ENCODE data around the gene SYNDIG1L.
"Not testable (repeated sequence)": the region's sequence is repeated elsewhere in the genome, so short reads cannot be mapped to it uniquely, and the experiment has no call there.

Gene SYNDIG1L

DNA sequence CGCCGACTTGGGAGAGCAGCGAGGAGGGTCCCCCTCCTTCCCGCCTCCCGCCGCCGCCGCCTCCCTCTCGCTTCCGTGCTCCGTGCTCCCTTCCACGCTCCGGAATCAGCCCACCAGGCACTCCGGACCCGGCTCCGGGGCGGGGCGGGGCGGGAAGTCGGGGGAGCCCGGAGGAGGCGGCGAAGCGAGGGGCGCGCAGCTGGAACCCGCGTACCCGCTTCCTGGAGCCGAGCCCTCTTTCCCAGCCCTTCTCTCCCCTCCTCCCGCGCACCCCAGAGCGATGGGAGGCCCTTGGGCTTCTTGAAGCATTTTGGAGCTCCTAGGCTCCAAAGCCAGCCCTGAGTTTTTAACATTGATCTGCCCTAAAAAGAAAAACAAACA lies at the start of gene SYNDIG1L:
TSS of gene SYNDIG1L (minus strand) at position 9 of the 381 bp plus-strand sequence. CDS start 16,466 bp downstream, outside the sequence.
- in situ Hi-C loops (cut with HindIII; ENCODE audit: low sequenced_read_pairs): no loop called here

DNA sequence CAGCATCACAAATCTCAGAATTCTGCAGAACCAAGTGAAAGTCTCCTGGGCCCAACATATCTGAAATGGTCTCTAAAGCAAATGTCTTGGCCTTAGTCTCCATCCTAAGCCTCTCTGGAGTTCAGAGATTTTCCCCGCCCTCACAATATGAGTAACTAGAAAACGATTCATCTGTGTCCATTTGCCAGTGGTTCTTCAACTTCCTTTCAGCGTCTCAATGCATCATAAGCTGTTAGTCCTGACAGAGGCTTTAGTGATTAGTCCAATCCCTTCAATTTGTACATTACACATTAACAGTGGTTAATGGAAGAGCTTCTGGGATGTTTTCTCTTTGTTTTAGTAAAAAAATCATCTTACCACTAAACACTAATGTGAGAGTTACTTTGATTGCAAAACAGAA lies 49.7 kb upstream of the SYNDIG1L start:
- in situ Hi-C loops (cut with HindIII; ENCODE audit: low sequenced_read_pairs): no loop called here

DNA sequence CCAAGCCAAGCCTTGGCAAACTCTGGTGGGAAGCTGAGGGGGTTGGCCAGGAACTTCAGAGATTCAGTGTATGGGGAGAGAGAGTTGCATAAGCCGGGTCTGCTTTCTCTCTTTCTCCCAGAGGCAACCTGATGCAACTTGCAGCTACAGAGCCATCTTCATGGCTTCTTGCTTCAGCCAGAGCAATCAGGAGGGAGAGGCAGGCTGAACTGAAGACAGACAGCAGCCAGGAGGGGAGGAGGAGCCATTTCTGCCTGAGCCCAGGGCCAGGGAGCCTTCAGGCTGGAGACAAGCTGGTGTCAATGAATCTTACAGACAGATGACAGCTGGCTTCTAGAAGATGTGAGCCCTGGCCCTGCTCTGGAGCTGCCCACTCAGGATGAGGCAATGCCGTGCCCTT lies 48.4 kb upstream of the SYNDIG1L start:
- in situ Hi-C loops (cut with HindIII; ENCODE audit: low sequenced_read_pairs): no loop called here

DNA sequence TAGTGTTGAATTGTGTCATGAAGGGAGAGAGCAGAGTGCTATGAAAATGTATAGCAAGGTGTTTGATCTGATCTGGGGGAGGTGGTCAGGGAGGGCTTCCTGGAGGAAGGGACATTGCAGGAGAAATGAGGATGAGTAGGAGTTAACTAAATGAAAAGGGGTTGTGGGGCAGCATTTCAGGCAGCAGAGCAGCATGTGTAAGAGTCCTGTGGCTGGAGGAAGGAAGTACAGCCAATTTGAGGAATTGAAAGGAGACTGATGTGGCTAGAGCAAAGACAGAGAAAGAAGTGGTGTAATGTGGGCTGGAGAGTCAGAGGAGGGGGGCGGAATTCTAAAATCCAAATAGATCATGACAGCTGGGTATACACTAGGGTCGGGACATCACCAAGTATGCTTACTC lies 46.6 kb upstream of the SYNDIG1L start:
- in situ Hi-C loops (cut with HindIII; ENCODE audit: low sequenced_read_pairs): no loop called here

DNA sequence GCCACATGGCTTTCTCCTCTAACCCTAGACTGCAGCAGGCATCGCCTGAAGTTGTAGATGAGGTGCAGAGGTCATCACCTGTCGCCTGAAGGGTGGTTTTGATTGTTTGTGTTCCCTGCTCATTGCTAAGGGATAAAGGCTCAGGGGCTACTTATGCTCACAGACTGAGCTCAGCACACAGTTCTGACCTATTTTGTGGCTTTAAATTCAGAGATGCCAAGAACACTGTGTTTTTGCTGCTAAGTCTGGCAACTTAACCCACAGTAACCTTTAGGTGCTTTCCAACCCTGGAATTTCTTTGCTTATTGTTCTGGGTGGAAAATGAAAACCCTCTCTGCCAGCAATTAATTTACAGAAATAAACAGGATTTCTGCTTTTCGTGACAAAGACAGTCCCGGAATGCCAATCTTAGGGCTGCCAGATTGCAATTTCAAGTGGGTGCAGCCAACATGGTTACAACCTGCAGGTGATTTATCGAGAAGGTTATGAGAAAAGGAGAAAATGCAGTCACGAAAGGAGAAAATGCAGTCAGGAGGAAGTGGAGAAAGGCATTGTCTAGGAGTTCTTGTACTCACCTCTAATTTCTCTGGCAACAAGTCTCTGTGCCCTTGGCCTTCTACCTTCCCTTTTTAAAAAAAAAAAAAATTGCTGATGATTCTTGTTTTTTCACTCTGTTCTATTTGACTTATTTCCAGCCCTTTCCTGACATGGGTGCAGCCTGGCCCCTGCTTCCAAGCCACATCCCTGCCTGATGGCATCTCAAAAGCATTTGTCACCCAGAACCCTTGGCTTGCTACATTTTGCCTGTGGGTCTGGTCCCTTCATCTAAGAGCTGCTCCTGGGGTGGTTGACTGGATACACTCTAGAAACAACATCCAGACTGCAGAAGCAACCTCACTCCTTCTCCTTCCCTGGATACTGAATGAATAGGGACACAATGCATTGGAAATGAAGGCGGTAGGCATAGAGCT lies 43.8 kb upstream of the SYNDIG1L start:
- in situ Hi-C loops (cut with HindIII; ENCODE audit: low sequenced_read_pairs): no loop called here

DNA sequence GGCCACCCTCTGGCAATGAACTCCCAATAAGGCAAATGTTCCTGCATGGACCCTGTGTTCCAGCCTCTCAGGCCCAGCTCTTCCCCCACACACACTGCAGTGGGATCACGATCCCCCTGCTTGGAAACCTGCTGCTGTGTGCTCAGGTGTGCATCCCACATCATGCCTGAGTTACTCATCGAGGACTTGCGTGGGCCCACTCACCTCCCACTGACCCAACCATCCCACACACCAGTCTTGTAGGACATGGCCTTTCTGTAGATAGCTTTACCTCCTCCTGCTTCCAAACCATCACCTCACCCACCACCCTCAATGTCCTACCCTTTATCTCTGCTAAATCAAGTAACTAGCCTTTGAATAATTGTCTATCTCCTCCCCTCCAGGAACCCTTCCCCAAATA lies 42.5 kb upstream of the SYNDIG1L start:
- in situ Hi-C loops (cut with HindIII; ENCODE audit: low sequenced_read_pairs): no loop called here

DNA sequence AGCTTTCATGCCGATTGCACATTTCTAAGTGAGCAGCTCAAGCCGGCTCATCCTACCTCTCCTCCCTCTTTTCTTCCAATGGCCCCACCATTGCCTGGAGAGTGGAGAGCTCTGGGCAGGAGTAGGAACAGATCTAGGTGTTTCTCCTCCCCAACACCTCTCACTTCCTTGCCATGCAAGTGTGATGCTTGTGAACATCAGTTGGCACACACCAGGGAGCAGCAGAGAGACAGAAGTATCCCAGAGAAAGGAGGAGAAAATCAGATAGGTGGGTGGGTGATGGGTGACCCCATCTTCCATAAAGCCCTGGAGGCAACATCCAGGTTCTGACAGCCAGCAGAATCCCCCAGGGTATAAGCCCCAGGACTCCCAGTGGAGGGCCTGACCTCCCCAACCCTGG lies 39.3 kb upstream of the SYNDIG1L start:
- in situ Hi-C loops (cut with HindIII; ENCODE audit: low sequenced_read_pairs): no loop called here

DNA sequence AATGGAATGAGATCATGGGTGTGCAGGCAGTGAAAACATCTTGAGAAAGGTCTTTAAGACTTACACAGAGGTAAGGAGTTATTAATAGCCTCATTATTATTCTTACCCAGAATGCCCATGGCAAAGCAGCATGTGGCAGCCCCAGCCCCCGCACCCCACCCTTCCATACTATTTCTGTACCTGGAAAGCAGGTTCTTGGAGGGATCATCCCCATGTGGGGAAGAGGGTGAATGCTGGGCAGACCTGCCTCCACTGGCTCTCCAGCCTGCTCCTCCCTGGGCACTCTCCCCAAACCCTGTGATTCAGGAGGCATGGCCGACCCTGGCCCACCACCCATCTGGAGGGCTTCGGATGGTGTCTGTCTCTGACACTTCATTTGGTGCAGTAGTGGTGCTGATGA lies 38.8 kb upstream of the SYNDIG1L start:
- in situ Hi-C loops (cut with HindIII; ENCODE audit: low sequenced_read_pairs): no loop called here

DNA sequence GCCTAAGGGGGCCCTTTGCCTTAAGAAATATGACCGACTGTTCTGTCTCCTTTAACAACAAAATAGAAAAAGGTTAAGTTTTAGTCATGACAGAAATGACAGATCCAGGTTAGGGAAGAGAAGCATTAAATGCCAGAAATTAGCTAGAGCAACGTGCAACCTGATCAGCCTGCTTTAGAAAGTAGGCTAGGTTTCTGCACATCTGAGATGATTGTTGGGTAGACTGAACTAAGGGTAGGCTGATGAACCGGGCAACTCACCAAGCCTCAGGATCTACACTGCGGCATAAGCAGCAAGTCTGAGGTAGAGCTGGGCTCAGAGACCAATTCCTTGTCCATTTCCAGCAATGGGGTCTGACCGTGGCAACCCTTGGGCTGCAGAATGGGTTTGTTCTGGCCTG lies 37.7 kb upstream of the SYNDIG1L start:
- in situ Hi-C loops (cut with HindIII; ENCODE audit: low sequenced_read_pairs): no loop called here

DNA sequence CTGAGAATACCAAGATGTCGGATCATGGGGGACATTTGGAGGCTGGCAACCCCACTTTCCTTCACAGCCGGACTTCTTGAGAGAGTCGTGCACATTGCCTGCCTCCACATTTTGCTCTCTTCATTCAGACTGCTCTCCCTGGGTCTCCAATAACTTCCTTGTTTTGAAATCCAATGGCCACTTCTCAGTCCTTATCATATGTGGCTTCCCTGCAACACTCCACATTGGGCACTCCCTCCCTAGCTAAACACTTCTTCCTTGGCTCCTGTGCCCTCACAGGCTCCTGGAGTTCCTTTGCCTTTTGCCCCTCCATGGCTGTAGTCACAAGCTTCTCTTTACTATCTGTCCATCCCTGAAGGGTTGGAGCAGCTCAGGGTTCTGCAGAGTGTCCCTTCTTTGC lies 37.0 kb upstream of the SYNDIG1L start:
- in situ Hi-C loops (cut with HindIII; ENCODE audit: low sequenced_read_pairs): no loop called here

DNA sequence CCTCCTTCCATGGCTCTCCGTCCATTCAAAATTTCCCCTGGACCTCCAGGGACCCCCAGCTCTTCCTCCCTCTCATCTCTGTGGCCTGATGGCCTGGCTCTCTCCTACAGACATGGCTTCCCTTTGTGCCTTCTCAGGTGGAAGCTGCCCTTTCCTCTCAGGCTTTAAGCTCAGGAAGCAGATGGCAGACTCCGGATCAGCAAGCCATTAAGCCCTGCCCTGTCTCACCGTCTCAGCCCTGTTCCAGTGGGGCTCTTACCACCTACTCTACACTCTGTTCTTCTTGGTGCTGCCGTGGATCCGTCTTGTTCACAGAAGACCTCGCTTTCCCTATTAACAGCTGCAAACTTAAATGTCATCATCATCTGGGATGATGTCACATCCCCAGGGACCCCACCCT lies 34.0 kb upstream of the SYNDIG1L start:
- in situ Hi-C loops (cut with HindIII; ENCODE audit: low sequenced_read_pairs): no loop called here

DNA sequence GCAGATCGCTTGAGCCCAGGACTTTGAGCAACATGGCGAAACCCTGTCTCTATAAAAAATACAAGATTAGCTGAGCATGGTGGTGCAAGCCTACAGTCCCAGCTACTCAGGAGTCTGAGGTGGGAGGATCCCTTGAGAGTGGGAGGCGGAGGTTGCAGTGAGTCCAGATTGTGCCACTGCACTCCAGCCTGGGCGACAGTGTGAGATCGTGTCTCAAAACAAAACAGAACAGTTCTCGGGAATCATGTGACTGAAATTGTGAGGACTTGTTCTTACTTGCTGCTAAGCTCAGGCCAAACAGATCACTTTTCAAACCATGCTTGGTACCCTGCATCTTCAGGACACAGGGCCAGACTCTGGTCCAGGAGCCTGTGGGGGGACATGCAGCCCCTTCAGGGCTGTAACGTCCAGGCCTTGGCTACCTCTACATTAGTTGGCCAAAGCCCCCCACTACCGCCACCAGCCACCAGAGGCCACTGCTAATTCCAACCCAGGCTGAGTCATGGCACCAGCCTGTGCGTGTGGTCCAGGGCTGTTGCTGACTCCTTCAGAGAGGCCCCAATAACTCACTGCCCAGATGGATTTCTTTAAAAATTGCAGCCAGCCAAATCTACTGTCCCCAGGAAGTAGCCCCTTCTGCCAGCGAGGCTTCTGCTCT lies 33.4 kb upstream of the SYNDIG1L start:
- in situ Hi-C loops (cut with HindIII; ENCODE audit: low sequenced_read_pairs): no loop called here

DNA sequence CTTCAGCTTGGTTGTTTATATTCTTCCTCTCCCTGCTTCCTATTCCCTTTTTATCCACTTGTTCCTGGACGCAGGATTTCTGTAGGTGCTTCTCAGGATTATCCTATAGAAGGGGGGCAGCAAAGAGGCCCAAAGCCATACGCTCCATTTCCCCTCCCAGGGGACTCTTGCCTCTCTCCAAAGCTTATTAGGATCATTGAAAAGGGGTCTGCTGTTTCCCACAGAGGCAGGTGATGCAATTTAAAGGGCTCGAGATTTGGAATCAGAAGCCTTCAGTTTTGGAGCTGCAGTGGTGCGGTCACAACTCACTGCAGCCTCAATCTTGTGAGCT lies 31.5 kb upstream of the SYNDIG1L start:
- in situ Hi-C loops (cut with HindIII; ENCODE audit: low sequenced_read_pairs): no loop called here

DNA sequence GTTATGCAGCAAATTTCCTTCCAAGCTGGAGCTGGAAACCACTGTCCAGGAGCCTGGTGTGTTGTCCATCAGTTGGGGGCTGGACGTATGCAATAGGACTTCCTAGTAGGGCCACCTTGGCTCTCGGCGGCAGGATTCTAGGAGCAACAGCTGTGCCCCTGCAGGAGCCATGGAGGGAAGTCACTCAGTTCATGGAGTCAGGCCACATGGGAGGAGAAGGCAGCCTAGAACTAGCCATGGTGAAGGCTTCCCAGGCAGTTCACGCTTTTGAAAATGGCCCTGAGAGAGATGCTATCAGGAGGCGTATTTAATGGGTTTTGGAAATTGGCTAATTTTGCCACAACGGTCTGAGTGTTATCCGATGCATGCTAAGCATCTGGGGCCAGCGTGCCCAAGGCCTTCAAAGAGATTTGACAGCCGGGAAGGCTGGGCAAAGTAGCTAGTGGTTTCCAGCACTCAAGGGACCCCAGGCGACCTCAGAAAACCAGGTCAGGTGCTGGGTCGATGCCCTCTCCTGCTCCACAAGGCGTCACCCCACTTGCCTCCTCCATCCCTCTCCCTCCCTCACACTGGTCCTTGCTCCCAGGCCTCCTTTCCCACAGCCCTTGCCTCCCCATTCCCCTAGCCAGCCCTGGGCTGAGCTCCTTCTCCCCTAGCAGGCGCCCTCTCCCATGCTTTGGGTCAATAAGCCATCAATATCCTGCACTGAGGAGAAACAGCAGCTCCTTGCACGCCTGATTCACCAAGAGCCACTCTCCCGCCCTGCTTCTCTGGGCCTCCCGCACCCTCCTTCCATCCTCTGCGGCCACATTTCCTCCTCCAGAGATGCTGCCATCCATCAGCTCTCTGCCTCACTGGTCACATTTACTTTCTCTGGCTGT lies 30.9 kb upstream of the SYNDIG1L start:
- in situ Hi-C loops (cut with HindIII; ENCODE audit: low sequenced_read_pairs): no loop called here

DNA sequence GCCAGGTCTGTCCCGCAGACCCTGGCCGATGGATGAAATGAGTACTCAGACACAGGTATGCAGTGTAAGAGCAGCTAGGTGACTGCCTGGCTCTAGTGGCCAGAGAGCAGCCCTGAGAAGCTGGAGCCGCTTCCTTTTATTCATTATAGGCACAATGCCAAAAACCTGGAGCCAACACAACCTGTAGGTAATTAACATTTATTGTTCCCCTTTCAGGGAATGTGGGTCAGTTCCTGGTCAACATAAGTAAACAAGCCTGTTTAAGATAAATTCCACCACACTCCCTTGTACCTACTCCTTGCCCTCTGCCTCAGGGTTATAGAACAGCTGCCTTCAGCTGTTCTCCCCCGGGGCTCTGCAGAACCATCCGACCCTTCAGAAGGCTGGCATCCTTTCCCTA lies 28.4 kb upstream of the SYNDIG1L start:
- in situ Hi-C loops (cut with HindIII; ENCODE audit: low sequenced_read_pairs): not testable (repeated sequence)

DNA sequence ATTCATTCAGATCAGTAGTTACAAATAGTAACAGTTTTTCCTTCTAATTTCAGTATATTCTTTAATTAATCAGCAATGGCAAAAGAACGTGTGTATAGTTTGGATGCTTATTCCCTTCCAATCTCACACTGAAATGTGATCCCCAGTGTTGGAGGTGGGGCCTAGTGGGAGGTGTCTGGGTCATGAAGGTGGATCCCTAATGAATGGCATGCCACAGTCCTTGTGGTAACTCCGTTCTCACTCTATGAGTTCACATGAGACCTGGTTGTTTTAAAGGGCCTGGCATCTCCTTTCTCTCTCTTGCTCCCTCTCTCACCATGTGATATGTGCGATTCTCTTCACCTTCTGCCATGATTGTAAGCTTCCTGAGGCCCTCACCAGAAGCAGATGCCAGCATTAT lies 18.9 kb upstream of the SYNDIG1L start:
- in situ Hi-C loops (cut with HindIII; ENCODE audit: low sequenced_read_pairs): no loop called here

DNA sequence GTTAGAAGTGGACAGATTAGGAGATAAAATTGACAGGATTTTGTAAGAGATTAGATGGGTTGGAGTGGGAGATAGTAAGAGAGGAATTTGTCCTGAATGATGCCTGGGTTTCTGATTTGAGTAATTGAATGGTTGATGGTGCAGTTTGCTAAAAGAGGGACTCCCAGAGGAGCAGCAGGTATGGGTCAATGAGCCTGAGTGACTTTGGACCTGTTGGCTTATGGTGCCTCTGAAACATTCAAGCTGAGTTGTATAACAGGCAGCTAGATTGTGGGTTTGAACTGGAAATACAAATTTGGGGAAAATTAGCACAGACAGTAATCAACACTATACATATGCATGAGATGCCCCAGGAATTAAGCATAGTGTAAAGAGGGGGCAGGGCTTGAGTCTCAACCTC lies 16.7 kb upstream of the SYNDIG1L start:
- in situ Hi-C loops (cut with HindIII; ENCODE audit: low sequenced_read_pairs): no loop called here

DNA sequence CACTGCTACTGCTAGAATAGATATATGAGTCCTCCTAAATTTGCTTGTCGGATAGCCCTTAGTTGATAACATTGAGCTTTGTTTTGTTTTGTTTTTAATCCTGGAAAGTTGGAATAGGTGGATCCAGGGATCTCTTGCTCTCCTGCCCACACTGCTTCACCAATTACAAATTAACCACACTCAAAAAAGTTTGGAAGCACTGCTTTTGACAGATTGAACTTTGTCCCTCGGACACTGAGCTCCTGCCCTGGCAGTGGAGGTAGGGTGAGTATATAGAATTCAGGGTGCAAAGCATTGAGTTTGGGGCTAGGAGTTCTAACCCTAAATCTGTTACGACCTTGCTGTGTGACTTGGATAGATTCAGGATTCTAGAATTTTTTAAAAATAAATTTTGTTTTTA lies 15.1 kb upstream of the SYNDIG1L start:
- in situ Hi-C loops (cut with HindIII; ENCODE audit: low sequenced_read_pairs): no loop called here

DNA sequence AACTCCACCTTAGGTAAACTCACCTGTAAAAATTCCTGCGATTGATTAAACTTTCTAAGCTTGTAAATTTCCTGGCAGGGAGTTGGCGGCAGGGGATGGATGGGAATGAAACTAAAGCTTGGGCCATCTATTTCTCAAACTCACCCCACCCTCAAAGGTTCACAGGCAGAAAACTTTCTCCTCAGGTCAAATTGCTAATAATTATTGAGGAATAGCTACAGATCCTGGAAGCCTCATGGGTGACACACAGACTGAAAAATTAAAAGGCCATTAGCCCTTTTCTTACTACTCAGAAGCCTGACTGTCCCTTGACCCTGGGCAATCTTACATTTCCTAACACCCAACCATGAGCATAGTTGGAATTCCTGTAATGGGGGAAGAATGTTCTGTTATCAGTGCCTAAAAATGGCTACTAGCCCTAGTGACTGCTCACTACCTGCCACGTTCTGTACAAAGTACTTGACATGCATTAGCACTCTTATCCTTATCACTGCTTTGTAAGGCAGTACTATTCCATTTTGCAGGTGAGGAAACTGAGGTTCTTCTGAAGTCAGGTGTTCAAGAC lies 12.4 kb upstream of the SYNDIG1L start:
- in situ Hi-C loops (cut with HindIII; ENCODE audit: low sequenced_read_pairs): loop anchor here (5.0 kb wide), 1 partner anchor 41 kb away; no protein-coding TSS in a partner anchor

DNA sequence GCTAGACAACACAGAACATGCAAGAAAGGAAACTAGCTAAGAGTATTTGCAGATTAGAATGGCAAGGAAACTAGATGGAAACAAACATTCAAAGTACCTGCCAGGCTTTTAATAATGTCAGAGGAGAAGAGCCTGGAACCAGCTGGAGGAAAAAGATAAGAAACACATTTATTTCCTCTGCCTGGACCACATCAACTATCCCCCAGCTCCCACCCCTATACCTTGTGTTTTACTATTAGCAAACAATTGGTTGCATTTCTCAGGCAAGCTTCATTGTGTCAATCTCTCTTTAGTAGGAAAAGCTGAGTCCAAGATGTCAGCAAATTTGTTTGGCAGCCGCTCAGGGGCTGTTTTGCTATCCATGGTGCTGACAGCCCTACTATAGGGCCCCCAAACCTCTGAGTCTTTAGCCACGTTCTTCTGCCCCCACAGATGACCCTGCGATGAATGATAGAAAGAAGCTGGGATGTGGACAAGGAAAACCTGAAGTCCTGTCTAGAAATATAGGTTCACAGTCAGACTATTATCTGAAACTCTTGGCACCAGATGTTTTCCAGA lies 11.6 kb upstream of the SYNDIG1L start:
- in situ Hi-C loops (cut with HindIII; ENCODE audit: low sequenced_read_pairs): loop anchor here (5.0 kb wide), 1 partner anchor 40 kb away; no protein-coding TSS in a partner anchor

DNA sequence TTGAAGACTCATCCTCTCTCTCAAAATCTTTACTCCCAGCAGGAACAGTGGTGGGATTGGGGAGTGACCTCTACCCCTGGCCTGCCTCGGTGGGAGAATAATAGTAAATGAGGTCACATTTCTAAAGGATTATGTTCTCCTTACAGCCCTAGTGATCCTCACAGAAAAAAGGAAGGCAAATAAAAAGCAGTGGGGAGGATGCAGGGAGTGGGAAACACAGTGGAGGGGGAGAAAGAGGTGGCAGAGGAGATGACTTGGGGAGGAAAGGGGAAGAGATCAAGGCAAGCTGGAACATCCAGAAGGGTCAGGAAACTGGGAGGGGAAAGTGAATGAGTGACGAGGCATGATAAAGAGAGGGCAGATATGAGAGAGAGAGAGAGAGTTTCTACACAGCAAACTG lies 8.3 kb upstream of the SYNDIG1L start:
- in situ Hi-C loops (cut with HindIII; ENCODE audit: low sequenced_read_pairs): no loop called here

All from endothelial cell of hepatic sinusoid (primary cell).